ENCODE measurements around the gene RNF115.

DNA sequence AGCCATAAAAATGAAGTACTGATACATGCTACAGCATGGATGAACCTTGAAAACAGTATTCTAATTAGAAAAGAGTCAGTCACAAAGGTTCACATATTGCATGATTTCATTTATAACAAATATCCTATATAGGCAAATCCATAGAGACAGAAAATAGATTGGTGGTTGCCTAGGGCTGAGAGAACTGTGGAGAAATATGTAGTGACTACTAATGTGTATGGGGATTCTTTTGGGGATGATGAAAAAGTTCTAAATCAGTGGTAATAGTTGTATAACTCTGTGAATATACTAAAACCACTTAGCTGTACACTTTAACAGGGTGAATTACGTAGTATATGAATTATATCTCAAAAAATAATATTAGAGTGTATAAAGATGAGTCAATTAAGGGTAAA is 45.8 kb downstream of the RNF115 start:
- TF ChIP-seq, protein P1, sequence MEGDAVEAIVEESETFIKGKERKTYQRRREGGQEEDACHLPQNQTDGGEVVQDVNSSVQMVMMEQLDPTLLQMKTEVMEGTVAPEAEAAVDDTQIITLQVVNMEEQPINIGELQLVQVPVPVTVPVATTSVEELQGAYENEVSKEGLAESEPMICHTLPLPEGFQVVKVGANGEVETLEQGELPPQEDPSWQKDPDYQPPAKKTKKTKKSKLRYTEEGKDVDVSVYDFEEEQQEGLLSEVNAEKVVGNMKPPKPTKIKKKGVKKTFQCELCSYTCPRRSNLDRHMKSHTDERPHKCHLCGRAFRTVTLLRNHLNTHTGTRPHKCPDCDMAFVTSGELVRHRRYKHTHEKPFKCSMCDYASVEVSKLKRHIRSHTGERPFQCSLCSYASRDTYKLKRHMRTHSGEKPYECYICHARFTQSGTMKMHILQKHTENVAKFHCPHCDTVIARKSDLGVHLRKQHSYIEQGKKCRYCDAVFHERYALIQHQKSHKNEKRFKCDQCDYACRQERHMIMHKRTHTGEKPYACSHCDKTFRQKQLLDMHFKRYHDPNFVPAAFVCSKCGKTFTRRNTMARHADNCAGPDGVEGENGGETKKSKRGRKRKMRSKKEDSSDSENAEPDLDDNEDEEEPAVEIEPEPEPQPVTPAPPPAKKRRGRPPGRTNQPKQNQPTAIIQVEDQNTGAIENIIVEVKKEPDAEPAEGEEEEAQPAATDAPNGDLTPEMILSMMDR (IDR thresholded peaks at IDR 0.05; ENCODE audit: insufficient read depth, low read length, poor library complexity, severe bottlenecking) = no peak
- no peak for TF ChIP-seq EZH2phosphoT487 (conservative IDR thresholded peaks at IDR 0.05; ENCODE audit: low read length)

All from SU-DHL-6 (cell line).